IPS-NIHi7 (cell line): ENCODE results near the gene SLIT3.

Experiments
- DNase-seq: peaks from one replicate; pipeline ENCODE4 v3.0.0; 2012; ENCODE audit warnings: mixed read lengths; ENCODE audit errors: extremely low spot score

Gene SLIT3

DNA sequence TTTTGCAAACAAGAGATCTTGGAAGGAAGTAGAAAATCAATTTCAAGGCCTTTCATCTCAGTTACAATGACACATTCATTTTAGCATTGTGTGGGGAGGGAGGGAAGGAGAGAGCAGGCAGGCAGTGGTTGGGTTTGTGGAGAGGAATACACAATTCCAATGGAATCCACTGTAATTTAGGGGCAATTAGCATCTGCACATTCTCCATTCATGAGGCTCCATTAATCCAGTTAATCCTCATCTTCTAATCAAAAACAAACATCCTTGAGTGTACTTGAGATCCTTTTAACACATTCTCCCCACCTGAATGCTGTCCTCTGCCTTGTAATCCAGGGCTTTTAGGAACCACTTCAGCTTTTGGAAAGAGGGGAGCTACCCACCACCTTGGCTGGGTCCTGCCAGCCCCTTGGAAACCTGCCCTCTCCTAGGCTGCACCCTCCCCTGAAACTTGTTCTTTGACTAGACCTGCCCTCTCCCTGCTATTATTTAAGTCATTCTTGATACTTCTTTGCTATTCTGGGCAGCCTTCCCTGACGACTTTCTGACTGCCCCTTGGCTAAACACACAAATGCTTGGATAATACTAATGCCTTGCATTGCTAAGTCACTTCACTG, 271.2 kb downstream of the SLIT3 start:
- DNase-seq: no peak

DNA sequence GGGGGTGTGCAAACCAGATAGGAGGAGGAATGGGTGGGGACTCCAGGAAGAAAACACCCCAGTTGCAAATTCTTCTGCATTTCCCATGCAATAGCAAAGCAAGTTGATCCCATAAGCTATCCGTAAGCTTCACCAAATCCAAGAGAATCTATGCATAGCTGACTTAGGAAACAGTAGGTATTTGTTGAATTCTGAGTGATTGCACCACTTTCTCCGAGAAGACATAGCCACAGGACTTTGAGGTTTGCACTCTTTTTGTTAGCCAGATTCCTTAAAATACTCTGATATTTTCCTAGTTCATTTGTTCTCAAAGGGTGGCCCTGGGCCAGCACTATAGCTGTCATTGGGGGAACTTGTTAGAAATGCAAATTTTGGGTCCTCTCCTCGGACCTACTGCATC, 271.9 kb downstream of the SLIT3 start:
- no peak for DNase-seq

DNA sequence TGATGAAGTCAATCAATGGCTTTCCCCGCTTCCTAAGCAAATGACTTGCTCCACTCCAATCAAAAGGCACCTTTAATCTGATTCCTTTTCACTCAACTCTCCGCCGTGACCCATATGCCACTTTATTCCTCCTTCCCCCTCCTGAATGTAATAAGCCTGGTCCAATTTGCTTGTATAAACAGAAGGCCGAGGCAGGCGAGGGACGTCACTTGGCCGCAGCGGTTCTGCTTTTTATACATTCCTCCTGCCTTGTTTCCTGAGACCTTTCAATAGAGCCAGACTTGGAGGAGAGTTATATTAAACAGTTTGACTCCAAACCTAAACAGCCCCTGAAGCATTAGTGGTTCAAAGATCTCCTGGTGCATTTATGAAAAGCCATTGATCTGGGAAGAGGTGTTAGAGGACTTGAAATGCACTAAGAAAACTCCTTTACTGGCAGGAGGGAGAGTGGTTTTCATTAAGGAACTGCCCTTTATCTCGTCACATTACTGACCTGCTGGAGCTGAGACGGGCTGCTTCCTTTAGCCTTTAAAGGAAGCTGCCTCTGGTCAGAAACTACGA, 273.4 kb downstream of the SLIT3 start:
- DNase-seq: no peak

DNA sequence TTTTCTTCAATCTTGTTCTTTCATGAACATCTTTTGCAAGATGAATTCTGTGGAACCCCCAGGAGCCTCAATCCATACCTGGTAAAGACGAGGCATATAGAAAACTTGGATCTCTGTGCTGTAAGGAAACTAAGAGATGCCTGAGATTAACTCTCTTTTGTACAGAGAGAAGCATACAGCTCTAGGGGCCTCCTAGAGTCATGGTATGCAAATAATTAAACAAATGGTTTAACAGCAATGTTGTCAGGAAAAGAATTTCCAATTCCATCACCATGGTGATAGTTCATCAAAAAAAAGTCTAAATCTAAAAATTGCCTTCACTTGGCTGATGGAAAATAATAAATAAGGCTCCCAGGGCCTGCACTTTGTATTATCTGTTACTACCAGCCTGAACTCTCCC, 275.4 kb downstream of the SLIT3 start:
- DNase-seq: no peak

DNA sequence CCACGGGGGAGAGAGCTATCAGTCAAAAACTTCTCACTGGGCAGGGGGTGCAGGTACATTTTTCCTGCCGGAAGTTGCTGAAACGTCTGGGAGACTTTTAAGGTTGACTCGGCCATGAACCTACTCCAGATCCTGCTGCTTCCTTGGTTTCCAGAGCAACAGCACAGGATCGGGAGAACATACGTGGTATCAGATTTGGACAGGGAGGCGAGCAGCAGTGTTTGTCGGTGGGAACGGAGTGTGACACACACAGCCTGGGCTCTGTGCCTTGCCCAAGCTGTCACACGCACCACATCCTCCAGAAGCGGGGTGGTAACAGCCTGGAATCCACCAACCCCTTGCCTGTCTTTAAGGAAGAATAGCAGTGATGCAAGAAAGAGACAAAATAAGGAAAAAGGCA, 276.5 kb downstream of the SLIT3 start:
- DNase-seq: no peak

DNA sequence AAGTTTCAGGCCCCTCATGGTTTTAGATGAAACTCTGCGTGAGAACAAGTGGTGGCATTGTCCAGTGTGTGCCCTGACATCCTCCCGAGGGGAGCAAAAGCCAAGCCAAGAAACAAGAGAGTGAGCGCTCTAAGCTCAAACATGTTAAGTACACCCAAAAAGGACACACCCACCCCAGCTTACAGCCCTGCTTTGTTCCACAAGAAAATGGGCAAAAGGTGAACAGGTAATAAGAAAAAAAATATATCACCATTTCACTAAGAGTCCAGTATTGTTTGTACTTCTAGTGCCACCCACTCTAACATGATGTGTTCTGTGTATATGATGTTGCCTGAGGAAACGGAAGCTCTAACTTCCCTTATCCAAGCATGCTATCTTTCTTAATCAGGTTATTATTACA, 278.2 kb downstream of the SLIT3 start:
- DNase-seq: no peak

DNA sequence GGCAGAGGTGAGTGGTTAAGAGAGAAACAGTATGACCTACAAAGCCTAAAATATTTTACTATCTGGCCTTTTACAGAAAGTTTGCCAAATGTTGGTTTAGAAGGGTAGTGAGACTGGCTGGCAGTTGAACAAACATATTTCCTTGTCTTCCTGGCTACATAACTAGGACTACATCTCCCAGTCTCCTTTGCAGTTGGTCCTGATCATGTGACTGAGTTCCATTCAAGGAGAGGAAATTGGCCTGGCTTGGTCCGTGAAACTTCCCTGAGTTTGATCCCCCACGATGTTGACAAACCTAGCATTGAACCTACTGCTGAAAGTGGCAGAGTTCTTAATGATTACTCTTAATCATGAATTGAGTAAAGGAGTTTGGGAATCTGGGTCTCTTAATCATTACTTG, 280.8 kb downstream of the SLIT3 start:
- peak; percentile 43 for DNase-seq

DNA sequence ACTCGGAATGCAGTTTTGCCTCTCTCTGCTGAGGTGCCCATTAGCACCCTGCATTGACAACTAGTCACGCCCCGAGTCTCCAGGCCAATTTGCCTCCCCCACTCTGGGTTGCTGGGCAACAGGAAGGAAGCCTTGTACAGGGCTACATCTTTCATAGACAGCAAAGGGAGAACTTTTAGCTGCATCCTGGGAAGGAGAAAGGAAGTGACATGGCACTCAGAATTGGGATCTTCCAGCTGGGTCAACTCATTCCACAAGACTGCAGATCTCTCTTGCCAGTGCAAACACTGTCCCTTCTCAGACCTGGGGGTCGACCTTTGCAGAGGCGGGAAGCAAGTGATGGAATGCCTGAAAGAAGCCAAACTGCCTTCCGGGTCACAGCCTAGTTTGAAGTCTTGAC, 282.0 kb downstream of the SLIT3 start:
- DNase-seq: no peak

DNA sequence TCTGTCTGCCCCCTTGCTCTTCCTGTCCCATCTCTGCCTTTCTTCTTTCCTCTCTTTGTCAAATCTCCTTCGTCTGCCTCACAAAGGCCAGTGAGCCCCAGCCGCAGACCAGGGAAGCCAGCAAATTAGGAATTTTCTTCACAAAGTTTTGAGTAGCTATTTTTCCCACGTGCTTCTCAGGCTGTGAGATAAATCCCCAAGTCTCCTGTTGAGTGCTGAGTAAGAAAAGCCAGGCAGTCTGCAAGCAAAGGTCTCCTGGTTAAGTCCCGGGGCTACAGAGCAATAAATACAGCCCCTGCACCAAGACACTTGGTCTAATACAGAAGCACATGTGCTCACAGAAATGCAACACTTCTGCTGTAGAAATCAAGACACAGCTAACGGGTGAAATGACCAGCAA, 284.9 kb downstream of the SLIT3 start:
- no peak for DNase-seq

DNA sequence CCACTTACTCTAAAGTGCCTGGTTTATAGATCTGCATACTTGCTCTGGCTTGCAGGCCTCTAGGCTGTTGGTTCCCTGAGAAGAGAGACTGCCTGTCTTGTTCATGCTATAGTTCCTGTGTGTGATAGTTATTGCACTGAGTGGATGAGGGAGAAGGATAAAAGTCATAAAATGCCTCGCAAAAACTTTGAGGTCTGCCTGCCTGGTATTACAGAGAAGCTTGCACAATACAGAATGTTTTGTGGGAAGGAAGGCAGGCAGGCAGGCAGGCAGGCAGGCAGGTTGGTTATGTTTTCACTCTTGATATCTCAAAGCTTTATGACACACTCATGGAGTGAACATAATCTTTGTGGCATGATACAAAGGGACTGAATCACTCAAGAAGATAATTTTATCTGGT, 287.1 kb downstream of the SLIT3 start:
- no peak for DNase-seq

DNA sequence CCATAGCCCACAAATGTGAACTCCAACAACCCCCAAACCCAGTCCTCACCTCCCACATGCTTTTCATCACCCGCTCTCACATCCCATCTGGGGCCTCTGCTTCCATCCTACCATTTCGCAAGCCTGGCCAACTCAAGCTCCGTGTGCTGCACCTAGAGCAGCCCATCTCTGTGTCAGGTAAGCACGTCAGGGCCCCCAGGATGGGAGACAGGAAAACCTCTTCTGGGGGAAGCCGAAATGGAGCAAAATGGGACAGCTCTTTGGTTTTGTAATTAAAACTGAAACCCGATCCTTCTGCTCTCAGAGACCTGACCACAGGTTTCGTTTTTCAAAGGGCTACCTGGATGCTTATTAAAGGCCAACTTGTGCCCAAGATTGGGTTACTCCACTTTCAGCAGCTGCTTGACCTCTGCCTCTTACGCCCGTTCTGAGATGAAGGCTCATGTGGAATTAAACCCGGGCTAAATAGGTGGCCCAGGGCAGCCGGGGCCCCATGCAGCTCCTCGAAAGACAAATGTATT, 287.7 kb downstream of the SLIT3 start:
- DNase-seq: no peak

DNA sequence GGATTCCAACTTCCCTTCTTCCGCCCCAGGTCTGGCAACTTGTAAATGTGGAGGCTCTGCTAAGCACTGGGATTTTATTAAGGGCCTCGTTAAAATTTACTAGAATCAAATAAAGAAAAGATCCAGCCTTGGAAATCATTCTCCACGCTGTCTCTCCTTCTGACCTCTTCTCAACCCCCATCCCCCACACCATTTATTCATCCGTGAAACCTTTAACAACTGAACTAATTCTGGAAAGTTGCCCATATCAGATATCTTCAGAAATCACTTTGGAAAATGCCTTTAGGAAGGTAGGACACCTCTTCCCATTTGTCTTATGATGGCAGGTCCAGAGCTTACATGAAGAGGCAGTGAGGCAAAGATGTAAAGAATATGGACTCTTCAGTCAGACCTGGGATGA, 288.5 kb downstream of the SLIT3 start:
- no peak for DNase-seq

DNA sequence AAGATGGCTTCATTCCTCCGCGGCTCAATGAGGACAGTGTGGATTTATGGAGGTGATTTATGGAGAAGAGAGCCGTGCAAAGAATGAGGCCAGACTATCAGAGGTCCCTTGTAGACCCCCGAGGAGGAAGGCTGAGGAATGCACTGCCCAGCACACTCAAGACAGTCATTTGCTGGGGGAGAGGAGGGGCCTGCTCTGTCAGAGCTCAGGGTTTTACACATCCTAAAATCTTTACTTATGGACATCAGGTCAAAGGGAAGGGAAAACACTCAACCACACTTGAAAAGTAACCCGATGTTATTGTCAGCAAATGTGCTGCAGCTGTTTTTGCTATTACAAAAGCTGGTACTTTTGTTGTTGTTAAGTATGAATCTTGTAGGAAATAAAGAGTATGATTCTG, 289.5 kb downstream of the SLIT3 start:
- no peak for DNase-seq

DNA sequence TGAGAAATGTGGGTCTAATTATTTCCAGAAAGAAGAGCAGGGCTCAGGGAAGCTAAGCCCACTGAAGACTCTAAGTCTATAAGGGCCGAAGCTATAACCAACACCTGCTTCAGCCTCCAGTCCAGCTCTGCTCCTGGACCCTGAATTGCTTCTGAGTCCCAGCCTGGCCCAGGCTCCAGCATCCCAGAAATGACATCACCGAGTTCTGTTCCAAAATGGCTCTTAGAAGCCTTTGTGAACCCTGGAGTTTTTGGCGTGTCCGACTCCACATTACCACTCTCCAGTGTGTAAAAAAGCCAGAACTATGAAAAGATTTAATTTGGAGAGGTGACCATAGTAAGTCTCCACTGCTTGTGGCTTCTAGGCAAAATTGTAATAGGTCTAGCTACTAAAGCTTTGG, 289.9 kb downstream of the SLIT3 start:
- no peak for DNase-seq

DNA sequence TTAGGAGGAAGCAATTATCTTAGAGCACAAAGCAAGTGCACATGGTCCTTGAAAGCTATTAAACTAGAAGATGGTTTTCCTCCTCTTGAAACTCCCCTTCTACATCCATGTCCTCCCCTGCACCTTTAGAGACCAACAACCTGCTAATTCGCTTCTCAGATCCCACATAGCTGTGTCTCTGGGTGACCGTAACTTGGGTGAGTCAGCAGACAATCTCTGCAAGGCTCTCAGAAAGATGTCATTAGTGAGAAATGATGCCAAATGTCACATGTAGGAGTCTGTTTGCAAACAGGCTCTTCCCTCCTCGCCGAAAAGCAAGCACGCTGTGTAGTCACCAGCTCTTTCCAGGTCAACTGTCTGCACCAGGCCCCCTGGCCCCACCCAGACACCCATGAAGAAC, 291.8 kb downstream of the SLIT3 start:
- no peak for DNase-seq

DNA sequence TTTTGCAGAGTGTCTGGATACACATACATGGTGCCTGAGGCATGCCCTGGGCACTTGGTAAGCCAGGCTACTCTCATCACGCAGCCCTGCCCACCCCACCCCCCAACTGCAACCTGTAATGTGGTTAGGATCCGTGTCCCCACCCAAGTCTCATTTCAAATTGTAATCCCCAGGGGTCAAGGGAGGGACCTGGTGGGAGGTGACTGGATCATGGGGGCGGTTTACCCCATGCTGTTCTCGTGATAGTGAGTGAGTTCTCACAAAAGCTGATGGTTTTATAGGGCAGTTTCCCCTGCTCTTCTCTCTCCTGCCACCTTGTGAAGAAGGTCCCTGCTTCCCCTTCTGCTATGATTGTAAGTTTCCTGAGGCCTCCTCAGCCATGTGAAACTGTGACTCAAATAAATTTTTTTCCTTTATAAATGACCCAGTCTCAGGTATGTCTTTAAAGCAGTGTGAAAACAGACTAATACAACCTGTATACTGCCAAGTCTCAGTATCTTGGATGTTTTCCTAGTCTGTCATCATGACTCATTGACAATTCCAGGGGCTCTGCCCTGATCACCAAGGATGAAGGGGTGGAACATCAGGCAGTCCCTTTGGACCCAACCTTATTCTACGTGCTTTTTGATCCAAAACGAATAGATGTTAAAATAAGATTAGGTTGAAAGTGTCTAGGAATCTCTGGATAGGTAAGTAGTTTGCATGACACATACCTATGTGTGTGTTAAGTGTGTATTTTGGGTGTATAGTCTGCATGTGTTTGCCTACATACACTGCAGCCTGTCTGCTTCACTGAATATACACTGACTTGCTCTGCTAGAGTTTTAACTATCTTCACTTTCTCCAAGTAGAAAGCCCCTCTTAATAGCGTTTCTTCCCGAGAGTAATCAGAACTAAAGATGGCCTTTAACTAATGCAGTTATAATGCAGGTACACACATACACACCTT, 293.8 kb downstream of the SLIT3 start:
- DNase-seq: no peak

DNA sequence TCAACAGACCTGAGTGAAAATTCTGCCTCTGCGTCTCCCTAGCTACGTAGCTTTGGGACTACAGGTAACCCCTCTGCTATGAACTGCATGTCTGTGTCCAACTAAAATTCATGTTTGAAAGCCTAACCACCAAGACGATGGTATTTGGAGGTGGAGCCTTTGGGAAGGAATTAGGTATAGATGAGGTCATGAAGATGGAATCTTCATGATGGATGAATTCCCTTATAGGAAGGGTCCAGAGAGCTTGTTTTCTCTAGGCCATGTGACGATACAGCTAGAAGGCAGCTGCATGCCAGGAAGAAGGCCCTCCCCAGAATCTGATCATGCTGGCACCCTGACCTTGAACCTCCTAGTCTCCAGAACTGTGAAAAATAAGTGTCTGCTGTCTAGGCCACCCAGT, 296.4 kb downstream of the SLIT3 start:
- DNase-seq: no peak

DNA sequence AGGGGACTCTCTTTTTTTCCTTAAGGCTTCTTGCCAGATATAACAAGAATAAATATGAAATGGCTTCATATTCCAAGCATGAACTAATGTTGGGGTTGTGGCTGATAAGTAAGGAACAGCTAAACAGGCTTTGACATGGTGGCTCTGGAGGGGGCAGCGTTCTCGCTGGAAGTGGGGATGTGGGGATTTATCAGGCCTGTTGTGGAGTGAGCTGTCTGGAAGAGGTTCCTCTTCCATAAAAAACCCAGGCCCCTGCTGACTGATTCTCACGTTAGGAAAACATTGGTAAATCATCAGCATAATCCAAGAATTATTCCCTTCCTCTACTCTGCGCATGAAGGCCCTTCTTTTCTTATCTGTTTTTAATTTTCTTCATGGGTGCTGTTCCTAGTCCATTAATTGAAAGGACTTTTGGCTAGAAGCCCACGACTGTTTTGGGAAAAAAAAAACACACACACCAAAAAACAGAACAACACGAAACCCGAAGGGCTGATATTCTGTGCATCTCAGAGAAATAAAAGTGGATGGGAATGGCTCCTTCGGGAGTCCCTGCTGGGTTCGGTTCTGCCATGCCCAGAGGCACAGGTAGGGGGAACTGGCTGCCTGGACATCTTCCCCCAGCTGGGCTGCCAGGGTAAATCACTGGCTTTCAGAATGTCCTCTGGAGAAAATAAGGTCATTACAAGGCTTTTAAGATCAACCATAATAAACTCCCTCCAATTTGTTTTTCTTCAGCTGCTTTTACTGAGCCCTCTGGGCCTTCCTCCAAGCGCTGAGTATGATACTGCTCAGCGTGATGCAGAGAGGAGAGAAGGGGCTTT, 297.0 kb downstream of the SLIT3 start:
- DNase-seq: peak; percentile 62

DNA sequence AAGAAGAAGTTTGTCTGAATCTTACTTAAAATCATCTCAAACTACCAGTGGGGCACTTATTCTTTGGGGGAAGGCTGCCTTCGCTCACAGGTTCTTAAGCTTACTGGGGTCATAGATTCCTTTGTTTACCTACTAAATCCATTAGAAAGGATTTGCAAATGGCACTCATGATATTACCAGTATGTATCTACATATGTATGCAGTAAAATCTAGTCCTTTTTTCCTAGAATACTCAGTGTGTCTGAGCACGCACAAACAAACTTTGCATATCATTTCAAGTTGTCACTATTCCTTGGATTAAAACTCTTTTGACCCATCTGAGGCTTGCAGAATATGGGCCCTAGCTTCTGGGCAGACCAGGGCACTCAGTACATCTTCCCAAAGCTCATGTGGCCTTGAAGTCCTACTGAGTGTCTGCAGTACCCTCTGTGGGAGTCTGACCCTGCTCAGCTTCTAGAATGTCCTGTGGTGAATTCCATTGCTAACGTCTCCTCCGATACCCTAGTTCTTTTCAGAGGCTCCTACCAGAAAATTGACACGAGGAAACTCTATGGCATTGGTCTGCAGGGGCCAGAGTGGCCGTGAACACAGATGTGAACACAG, 297.9 kb downstream of the SLIT3 start:
- no peak for DNase-seq

DNA sequence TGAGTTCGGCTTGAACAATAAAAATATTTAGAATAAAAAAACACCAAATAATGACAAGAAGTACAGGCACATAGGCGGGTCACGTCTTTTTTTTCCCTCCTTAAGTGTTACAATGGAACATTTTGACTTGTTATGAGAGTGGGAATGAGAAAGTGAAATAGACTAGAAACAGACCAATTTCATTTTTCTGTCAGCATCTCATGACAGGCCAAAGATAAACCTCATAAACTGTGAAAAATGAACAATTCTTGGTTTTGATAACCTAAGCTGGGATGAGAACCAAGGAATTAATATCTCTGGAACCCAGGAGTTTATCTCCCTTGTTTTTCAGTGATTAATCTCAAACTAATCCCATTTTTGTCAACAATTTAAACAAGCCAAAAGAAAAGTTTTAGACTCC, 299.5 kb downstream of the SLIT3 start:
- no peak for DNase-seq

DNA sequence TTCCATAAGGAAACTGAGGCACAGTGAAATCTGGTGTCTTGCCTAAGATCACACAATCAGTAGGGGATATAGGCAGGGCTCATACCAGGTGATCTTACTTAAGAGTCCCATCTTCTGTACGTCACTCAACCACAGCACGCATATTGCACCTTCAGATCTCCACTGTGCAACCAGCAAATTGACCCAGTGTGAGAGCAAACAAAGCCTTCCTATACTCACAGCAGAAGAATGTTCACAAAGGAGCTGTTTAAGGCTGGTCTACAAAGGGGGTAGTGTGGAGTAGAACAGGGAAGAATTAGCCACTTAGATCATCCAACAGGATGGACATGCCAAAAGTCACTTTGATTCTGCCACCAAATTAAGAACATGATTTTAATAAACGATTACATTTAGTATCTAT, 305.9 kb downstream of the SLIT3 start:
- DNase-seq: no peak

DNA sequence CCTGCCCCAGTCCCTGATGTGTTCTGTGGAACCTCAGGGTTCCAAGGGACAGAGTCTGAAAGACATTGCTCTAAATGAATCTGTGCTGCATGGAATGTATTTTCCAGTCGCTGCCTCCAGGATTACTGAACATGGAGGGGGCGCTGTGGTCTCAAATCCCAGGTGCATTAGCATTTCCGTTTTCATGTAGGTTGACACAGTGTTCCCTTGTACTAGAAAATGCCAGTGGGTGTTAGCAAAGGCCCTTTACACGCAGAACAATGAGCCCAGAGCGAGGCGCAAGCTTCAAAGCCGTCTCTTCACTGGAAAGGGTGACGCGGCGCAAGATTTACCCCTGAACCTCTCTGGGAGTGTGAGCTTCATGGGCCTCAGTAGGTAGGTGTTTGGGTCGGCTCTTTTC, 308.3 kb downstream of the SLIT3 start:
- peak; percentile 47 for DNase-seq
